Measurements from ENCODE around the gene CDK18. TPM values are rescaled to one million over a fixed set of nuclear protein-coding genes. Genes with fewer than 3 reads are reported as not detected.

The CDK18 gene
- total RNA-seq, 1 donor: 0.27 TPM

DNA sequence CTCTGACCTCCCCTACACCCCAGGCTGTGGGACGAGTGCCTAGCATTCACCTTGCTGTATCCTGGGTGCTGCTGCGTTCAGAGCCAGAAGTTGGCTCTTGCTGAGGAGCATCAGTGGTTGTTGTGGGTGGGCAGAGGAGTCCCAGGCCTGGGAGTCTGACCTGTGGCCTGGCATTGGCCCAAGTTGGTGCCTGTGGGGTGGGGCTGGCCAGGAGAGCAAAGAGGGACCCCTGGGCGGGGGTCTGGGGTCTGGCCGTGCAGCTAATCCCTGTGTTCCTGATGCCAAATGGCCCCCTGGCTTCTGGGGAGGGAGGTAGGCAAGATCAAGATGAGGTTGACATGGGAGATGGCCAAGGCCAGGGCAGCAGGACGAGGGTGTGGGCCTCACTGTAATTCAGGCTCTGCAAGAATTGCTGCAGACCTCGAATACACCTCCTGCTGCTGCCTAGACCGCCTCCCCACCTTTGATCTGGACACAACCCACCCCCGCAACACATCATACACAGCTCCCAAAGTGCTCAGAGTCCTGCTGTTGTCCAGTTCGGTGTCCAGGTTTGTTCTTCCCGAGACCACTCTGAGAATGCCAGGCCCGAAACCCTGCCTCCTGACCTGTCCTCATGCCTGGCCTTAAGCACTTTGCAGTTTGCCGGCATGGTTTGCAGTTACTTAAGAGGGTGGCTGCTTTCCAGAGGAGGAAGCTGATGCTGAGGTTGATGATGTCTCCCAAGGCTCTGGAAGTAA lies 28.7 kb downstream of the CDK18 start:
- TF ChIP-seq, protein P1, sequence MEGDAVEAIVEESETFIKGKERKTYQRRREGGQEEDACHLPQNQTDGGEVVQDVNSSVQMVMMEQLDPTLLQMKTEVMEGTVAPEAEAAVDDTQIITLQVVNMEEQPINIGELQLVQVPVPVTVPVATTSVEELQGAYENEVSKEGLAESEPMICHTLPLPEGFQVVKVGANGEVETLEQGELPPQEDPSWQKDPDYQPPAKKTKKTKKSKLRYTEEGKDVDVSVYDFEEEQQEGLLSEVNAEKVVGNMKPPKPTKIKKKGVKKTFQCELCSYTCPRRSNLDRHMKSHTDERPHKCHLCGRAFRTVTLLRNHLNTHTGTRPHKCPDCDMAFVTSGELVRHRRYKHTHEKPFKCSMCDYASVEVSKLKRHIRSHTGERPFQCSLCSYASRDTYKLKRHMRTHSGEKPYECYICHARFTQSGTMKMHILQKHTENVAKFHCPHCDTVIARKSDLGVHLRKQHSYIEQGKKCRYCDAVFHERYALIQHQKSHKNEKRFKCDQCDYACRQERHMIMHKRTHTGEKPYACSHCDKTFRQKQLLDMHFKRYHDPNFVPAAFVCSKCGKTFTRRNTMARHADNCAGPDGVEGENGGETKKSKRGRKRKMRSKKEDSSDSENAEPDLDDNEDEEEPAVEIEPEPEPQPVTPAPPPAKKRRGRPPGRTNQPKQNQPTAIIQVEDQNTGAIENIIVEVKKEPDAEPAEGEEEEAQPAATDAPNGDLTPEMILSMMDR (IDR thresholded peaks at IDR 0.05; ENCODE audit: insufficient read depth, low read length): no peak
- peak; percentile 20 for DNase-seq (ENCODE audit: low read depth)
- no peak overlapping the region for H3K4me3 ChIP-seq (ENCODE audit: low read depth, low read length)

DNA sequence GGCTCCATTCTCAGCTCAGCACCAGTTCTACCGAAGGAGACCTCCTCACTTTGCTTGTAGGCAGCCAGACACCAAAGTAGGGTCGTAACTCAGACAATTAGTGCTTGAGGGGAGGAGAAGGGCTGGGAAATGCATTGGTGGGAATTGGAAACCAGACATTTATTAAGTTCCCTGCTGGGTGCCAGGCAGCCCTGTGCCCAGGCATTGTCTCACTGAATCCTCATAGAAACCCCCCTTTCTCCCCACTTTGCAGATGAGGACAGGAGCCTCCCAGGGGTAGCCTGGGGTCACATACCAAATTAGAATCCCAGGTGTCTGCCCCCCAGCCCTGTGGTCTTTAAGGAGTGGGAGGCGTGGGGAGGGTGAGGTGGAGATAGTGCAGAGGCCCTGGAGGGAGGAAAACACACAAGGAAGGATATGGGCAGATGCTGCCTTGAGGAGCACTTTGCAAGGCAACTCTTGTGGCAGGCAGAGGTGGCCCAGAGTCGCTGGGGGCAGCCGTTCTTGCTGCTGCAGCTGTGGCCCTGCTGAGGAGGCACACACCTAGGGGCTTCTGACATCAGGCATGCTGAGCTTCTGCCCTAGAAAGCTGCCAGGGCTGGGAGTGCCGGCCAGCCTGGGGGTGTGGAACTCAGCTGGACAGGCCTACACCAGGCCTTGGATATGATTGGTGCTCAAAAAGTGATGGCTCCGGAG lies 29.4 kb downstream of the CDK18 start:
- no peak for DNase-seq (ENCODE audit: low read depth)
- TF ChIP-seq, protein P1 (IDR thresholded peaks at IDR 0.05; ENCODE audit: insufficient read depth, low read length): no peak
- H3K4me3 ChIP-seq (ENCODE audit: low read depth, low read length): no peak overlapping the region

DNA sequence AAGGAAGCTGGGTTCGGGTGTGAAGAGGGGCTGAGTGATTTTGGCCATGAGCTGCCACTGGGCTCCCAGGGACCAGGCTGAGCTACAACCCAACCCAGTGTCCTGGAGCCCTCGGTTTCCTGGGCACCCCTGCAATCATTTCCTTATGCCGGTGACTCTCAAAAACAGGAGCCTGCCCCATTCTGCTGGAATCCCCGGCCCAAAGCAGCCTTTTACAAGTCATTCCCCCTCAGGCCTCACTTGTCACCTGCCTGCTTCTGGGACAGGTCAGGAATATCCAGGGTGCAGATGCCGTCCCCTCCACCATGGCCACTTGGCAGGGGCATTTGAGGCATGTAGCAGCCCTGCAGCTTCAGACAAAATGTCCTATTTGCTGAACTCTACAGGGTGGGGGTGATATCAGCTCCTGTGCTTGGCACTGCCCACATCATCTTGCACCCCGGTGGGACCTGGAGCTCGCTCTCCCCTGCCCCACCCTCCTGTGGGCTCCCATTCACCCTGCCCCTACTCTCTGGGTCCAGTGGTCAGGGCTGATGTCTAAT lies 30.0 kb downstream of the CDK18 start:
- no peak for DNase-seq (ENCODE audit: low read depth)
- TF ChIP-seq, protein P1 (IDR thresholded peaks at IDR 0.05; ENCODE audit: insufficient read depth, low read length): no peak
- no peak overlapping the region for H3K4me3 ChIP-seq (ENCODE audit: low read depth, low read length)

DNA sequence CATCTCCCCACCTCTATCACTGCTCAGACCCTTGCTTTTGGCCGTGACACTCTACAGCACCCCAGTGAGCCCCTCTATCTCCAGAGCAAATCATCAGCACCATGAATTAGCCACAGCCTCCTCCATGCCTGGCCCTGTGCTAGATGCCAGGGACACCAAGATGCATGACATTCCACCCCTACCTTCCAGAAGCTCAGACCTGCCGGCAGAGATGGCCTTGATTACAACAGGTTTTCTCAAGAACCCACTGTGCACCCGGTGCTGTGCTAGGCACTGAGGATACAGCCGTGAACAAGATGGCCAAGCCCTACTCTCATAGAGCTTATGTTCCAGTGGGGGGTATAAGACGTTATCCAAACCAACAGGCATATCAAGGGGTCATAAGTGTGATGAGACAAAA lies 30.6 kb downstream of the CDK18 start:
- TF ChIP-seq, protein P1 (IDR thresholded peaks at IDR 0.05; ENCODE audit: insufficient read depth, low read length): no peak
- DNase-seq (ENCODE audit: low read depth): no peak
- no peak overlapping the region for H3K4me3 ChIP-seq (ENCODE audit: low read depth, low read length)

DNA sequence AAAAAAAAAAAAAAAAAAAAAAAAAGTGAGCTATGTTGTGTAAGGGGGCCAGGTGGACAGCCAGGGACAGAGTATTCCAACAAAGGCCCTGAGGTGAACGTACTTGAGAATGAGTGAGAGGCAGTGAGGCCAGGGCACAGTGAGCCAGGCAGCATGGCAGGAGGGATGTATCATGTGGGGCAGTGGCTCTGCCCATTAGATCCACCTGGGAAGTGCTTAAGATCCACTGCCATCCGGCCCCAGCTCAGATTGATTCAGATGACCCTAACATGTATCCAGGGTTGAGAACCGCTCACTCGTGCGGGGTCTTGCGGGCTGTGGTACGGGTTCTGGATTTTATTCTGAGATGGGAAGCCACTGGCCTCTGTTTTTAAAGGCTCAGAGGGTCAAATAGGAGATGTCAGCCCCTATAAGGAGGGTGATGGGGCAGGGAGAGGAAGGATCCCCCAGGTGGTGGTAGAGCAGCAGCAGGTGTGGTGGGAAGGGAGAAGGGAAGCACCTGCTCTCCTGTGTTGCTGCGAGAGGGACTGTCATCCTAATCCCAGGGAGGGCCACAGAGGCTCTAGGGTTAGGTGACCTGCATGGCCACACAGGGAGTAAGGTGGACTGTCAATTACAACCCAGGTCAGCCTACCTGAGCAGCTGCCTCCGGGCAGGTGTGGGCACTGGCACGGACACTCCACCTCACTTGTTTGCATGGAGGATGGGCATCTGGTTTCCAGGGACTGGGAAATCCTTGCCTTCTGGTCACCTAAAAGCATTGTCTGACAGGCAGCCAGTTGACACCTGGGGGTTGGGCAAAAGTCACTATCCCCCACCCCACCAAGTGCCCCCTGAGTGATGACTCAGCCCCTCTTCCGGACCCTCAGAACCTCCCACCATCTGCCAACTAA lies 31.6 kb downstream of the CDK18 start:
- TF ChIP-seq, protein P1 (IDR thresholded peaks at IDR 0.05; ENCODE audit: insufficient read depth, low read length): no peak
- DNase-seq (ENCODE audit: low read depth): no peak
- no peak overlapping the region for H3K4me3 ChIP-seq (ENCODE audit: low read depth, low read length)

DNA sequence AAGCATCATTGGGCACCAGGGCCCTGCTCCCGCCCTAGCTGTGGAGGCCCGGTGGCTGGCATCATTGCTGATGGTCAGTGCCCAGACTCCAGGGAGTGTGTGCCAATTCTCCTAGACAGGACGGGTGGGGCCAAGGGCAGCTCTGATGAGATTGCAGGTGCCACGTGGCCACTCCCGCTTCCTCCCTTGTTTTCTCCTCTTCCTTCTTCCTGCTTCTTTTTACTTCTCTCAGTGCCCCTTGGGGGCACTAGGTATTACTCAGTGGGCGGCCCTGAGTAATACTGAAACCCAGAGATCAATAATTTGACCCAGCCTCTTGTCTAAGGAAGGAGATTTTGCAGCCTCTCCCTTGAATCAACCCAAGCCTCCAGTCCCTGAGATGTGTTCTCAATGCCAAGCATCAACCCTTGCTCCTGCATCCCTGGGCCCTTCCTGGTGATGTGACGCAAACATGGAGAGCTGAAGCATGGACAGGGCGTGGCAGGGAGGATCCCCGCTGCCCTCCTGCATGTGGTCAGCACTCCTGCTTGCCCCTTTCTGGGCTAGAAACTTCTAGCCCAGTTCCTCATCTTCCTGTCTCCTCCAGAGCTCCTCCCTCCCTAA lies 32.4 kb downstream of the CDK18 start:
- no peak overlapping the region for H3K4me3 ChIP-seq (ENCODE audit: low read depth, low read length)
- TF ChIP-seq, protein P1 (IDR thresholded peaks at IDR 0.05; ENCODE audit: insufficient read depth, low read length): no peak
- DNase-seq (ENCODE audit: low read depth): no peak

All from fibroblast of the aortic adventitia (primary cell).